ENCODE results near the gene PLEKHM3.

DNA sequence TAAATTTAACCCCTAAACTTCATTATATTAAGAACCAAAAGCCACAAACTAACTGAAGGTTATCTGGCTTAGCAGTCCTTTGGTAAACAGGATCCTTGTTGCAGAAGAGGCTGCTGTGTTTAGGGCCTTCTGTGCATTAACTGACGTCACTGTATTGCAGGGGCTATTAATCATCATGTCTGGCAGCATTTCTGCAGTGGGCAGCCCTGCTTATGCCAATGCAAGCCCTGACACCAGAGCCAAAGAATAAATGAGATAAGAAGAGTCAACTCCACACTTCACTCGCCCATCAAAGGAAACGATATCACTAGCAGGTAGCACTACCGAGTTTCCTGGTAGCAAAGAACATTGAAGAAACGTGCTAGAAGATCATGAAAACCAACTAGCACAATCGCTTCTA lies 110.6 kb downstream of the PLEKHM3 start:
- TF ChIP-seq, protein P1, sequence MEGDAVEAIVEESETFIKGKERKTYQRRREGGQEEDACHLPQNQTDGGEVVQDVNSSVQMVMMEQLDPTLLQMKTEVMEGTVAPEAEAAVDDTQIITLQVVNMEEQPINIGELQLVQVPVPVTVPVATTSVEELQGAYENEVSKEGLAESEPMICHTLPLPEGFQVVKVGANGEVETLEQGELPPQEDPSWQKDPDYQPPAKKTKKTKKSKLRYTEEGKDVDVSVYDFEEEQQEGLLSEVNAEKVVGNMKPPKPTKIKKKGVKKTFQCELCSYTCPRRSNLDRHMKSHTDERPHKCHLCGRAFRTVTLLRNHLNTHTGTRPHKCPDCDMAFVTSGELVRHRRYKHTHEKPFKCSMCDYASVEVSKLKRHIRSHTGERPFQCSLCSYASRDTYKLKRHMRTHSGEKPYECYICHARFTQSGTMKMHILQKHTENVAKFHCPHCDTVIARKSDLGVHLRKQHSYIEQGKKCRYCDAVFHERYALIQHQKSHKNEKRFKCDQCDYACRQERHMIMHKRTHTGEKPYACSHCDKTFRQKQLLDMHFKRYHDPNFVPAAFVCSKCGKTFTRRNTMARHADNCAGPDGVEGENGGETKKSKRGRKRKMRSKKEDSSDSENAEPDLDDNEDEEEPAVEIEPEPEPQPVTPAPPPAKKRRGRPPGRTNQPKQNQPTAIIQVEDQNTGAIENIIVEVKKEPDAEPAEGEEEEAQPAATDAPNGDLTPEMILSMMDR (IDR thresholded peaks at IDR 0.05; ENCODE audit: low read depth, low read length, missing input control): no peak
- TF ChIP-seq, protein P2, sequence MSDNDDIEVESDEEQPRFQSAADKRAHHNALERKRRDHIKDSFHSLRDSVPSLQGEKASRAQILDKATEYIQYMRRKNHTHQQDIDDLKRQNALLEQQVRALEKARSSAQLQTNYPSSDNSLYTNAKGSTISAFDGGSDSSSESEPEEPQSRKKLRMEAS (IDR thresholded peaks at IDR 0.05): no peak
- no peak for TF ChIP-seq SP1 (IDR thresholded peaks at IDR 0.05)
- TF ChIP-seq, protein P3, sequence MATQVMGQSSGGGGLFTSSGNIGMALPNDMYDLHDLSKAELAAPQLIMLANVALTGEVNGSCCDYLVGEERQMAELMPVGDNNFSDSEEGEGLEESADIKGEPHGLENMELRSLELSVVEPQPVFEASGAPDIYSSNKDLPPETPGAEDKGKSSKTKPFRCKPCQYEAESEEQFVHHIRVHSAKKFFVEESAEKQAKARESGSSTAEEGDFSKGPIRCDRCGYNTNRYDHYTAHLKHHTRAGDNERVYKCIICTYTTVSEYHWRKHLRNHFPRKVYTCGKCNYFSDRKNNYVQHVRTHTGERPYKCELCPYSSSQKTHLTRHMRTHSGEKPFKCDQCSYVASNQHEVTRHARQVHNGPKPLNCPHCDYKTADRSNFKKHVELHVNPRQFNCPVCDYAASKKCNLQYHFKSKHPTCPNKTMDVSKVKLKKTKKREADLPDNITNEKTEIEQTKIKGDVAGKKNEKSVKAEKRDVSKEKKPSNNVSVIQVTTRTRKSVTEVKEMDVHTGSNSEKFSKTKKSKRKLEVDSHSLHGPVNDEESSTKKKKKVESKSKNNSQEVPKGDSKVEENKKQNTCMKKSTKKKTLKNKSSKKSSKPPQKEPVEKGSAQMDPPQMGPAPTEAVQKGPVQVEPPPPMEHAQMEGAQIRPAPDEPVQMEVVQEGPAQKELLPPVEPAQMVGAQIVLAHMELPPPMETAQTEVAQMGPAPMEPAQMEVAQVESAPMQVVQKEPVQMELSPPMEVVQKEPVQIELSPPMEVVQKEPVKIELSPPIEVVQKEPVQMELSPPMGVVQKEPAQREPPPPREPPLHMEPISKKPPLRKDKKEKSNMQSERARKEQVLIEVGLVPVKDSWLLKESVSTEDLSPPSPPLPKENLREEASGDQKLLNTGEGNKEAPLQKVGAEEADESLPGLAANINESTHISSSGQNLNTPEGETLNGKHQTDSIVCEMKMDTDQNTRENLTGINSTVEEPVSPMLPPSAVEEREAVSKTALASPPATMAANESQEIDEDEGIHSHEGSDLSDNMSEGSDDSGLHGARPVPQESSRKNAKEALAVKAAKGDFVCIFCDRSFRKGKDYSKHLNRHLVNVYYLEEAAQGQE (IDR thresholded peaks at IDR 0.05): no peak
- no peak for TF ChIP-seq RAD21 (IDR thresholded peaks at IDR 0.05)
- TF ChIP-seq EGR1 (IDR thresholded peaks at IDR 0.05; ENCODE audit: low read depth in 2 of 2): no peak
- no peak for TF ChIP-seq YY1 (IDR thresholded peaks at IDR 0.05)
- no peak for TF ChIP-seq GABPA (IDR thresholded peaks at IDR 0.05 in 1 of 2, conservative IDR thresholded peaks at IDR 0.05 in 1 of 2)
- no peak for TF ChIP-seq RXRA (IDR thresholded peaks at IDR 0.05)
- TF ChIP-seq TAF1 (conservative IDR thresholded peaks at IDR 0.05): no peak
- TF ChIP-seq HNF4A (conservative IDR thresholded peaks at IDR 0.05): no peak
- no peak for TF ChIP-seq HNF4G (IDR thresholded peaks at IDR 0.05)
- TF ChIP-seq FOXA1 (IDR thresholded peaks at IDR 0.05): no peak

All from liver (tissue), 3 donors.